GM13977 (cell line): ENCODE measurements around the gene QRICH2.

Source experiments
- DNase-seq: peaks from one replicate; pipeline ENCODE4 v3.0.0; 2012; ENCODE audit warnings: low spot score
- in situ Hi-C: fragments of 300-500 bp; cut with MboI; formaldehyde crosslinking; loops from one replicate; pipeline ENCODE4 v1.12.0; 2022; ENCODE audit warnings: low sequenced_read_pairs, low pct_unique_long_range_greater_than_20kb, mixed read lengths, inconsistent platforms; ENCODE audit not compliant: unreplicated experiment
- TF ChIP-seq, protein P1 (sequence below): IDR thresholded peaks from 2 replicates; pipeline ENCODE4 v1.5.1; 2012; ENCODE audit warnings: mild to moderate bottlenecking, control low read depth; ENCODE audit not compliant: insufficient read depth; ENCODE audit errors: extremely low read depth, missing control alignments

QRICH2 gene

DNA sequence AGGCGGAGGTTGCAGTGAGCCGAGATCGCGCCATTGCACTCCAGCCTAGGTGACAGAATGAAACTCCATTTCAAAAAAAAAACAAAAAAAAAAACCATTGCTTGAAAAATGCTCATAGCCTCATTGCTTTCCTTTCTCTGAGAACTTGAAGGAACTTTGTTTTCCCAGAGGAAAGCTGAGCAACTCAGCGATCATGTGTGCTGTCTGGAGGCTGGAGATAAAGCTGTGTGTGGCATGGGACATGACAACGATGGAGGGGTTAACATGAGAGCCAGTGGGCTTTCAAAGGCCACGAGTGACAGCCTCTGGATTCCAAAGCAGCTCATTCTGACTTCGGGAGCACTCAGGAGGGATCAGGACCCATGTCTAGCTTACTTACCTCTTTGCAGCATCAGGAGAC is 21.6 kb upstream of the QRICH2 start:
- no peak for DNase-seq
- in situ Hi-C loops = no loop called here
- TF ChIP-seq, protein P1, sequence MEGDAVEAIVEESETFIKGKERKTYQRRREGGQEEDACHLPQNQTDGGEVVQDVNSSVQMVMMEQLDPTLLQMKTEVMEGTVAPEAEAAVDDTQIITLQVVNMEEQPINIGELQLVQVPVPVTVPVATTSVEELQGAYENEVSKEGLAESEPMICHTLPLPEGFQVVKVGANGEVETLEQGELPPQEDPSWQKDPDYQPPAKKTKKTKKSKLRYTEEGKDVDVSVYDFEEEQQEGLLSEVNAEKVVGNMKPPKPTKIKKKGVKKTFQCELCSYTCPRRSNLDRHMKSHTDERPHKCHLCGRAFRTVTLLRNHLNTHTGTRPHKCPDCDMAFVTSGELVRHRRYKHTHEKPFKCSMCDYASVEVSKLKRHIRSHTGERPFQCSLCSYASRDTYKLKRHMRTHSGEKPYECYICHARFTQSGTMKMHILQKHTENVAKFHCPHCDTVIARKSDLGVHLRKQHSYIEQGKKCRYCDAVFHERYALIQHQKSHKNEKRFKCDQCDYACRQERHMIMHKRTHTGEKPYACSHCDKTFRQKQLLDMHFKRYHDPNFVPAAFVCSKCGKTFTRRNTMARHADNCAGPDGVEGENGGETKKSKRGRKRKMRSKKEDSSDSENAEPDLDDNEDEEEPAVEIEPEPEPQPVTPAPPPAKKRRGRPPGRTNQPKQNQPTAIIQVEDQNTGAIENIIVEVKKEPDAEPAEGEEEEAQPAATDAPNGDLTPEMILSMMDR = no peak

DNA sequence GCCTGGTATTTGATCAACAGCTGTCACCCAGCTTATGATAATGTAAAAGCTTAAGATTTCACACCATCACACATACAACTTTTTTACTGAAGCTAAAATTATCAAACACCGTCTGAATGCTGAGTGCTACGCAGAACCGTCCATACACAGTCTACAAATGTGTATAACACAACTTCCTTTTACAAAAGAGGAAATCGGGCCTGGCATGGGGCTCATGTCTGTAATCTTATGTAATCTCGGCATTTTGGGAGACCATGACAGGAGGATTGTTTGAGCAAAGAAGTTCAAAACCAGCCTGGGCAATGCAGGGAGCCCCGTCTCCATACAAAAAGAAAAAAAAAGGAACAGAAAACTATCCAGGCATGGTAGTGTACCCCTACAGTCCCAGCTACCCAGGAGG is 19.6 kb upstream of the QRICH2 start:
- no peak for DNase-seq
- TF ChIP-seq, protein P1 = no peak
- in situ Hi-C loops = no loop called here

DNA sequence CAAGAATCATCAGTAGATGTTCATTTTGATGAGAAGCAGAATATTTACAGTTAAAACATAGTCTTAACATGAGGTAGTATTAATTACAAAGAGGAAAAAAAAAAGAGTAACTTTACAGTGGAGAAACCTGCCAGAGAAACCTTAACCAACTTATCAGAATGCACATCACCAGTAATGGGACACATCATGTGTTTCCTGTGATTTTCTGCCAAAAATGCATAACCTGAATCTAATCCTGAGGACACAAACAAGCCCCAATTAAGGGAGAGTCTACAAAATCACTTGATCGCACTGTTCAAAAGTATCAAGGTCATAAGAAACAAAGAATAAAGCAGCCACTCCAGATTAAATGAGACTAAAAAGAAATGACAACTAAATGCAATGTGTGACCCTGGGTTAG is 18.2 kb upstream of the QRICH2 start:
- no peak for DNase-seq
- TF ChIP-seq, protein P1 = no peak
- in situ Hi-C loops = no loop called here

DNA sequence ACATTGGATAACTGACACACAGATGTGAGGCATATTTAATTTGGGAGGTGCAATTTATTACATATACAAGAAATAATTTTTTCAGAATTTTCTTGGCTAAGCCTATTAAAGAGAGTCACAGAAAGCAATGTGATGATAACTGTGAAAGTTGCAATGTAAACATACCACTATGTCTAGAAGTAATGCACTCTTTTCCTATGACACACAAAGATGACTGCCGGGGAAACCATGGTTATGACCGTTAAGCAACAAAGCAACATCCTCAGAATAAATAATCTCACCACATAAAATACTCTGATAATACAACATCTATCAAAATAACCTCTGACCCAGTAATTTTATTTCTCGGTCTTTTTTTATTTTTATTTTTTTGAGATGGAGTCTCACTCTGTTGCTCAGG is 10.5 kb upstream of the QRICH2 start:
- no peak for DNase-seq
- in situ Hi-C loops = loop anchor here (25.0 kb wide), 1 partner anchor 406 kb away; the partner anchor contains the start of gene MRPL38
- TF ChIP-seq, protein P1 = no peak

DNA sequence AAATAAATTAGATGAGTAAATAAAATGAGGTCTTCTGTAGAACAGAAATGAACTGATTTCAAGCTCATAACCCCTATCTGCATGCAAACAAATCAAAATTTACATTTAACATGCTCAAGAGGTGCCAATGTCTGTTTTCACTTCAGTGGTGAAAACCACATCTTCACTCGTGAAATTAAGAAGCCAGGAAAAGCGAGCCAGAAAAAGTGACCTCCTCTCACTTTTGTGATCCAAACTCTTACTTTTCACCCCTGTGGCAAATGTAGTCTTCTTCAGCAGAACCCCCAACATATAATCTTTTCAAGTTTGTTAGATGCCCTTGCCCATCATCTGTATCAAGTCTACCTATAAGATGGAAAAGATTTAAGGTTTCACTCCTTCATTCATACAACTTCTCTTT is 9.5 kb upstream of the QRICH2 start:
- TF ChIP-seq, protein P1 = no peak
- DNase-seq = no peak
- in situ Hi-C loops = loop anchor here (25.0 kb wide), 1 partner anchor 405 kb away; the partner anchor contains the start of gene MRPL38

DNA sequence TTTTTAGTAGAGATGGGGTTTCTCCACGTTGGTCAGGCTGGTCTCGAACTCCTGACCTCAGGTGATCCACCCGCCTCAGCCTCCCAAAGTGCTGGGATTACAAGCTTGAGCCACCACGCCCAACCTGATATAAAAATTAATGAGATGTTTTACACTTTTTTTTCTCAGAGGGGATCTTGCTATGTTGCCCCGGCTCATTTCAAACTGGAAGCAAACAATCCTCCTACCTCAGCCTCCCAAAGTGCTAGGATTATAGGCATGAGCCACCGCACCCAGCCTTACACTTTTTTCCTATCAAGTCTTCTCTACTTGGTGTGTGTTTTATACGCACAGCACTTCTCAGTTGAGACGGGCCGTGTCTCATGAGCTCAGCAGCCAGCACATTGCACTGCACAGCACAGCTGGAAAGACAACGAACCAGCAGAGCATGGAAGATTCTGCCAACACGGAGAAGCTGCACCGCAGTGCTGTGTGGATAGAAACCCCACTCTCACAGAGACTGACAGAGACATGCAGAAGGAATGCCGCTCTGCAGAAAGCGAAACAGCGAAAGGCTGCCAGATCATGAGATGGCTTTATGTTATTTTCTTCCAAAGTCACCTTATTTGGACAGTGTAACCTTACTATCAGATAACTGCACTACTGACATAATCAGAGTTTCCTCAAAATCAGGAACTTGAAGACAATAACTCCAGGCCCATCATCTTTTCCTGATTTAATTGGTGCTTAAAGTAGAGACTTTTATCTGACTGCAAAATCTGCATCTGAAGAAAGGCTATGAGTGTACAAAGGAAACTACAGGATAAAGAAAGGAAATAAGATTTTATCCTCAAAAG is 6.5 kb upstream of the QRICH2 start:
- in situ Hi-C loops = loop anchor here (25.0 kb wide), 1 partner anchor 402 kb away; the partner anchor contains the start of gene MRPL38
- TF ChIP-seq, protein P1 = no peak
- no peak for DNase-seq
